CD4-positive, alpha-beta T cell (primary cell): ENCODE data around the gene IGFBP1. TPM values are rescaled to one million over a fixed set of nuclear protein-coding genes. Genes with fewer than 3 reads are reported as not detected.
"Not testable (repeated sequence)": the region's sequence is repeated elsewhere in the genome, so short reads cannot be mapped to it uniquely, and the experiment has no call there.

Experiments used
- ATAC-seq: fragments of 200-7000 bp; cut with Tn5 transposase; one replicate; pipeline ENCODE4 v1.10.0; 2022; ENCODE audit warnings: mild to moderate bottlenecking; ENCODE audit not compliant: poor library complexity
- CTCF ChIA-PET: fragments of 350-600 bp; sonication (Branson Sonifier 250); formaldehyde crosslinking; loops from one replicate; lab custom pipeline; 2021; ENCODE audit warnings: antibody characterized with exemption, inconsistent platforms; lab: Charles Lee
- POLR2A ChIA-PET: fragments of 350-600 bp; sonication (Branson Sonifier 250); formaldehyde crosslinking; loops from one replicate; lab custom pipeline; 2021; ENCODE audit warnings: antibody characterized with exemption, inconsistent platforms; lab: Charles Lee
- DNase-seq, 14 experiments: peaks; one replicate each; pipeline ENCODE4 v3.0.0-alpha.2; 2013 to 2020; ENCODE audit warnings: mixed read lengths in 2 of 14
- H3K27ac ChIP-seq, 2 donors: one replicate each; pipeline versions ENCODE4 v1.5.1 to v1.7.0; 2013; ENCODE audit warnings: low read length in 2 of 2, low read depth in 1 of 2, mild to moderate bottlenecking in 1 of 2
- H3K27me3 ChIP-seq, 2 experiments: 1 replicate in 1 of 2; 2 replicates in 1 of 2; pipeline versions ENCODE4 v1.6.1 to v1.7.0; 2013; ENCODE audit warnings: low read length in 2 of 2, control low read depth in 1 of 2, mild to moderate bottlenecking in 1 of 2, moderate library complexity in 1 of 2; ENCODE audit not compliant: insufficient read depth in 2 of 2, control insufficient read depth in 1 of 2
- H3K36me3 ChIP-seq: one replicate; pipeline ENCODE4 v1.6.1; 2013; ENCODE audit warnings: low read length, control low read depth; ENCODE audit not compliant: insufficient read depth
- H3K4me1 ChIP-seq: one replicate; pipeline ENCODE4 v1.6.1; 2013; ENCODE audit warnings: low read length, control low read depth; ENCODE audit not compliant: insufficient read depth
- H3K4me3 ChIP-seq: one replicate; pipeline ENCODE4 v1.5.1; 2013; ENCODE audit warnings: mild to moderate bottlenecking, low read length, moderate library complexity
- H3K9me3 ChIP-seq, 2 experiments: 1 replicate in 1 of 2; 2 replicates in 1 of 2; pipeline versions ENCODE4 v1.6.1 to v1.7.0; 2013; ENCODE audit warnings: low read length in 2 of 2, mild to moderate bottlenecking in 2 of 2, control low read depth in 1 of 2, moderate library complexity in 1 of 2; ENCODE audit not compliant: control insufficient read depth in 1 of 2, insufficient read depth in 1 of 2
- H3K27ac Mint-ChIP-seq: one replicate; pipeline ENCODE4 v1.8.0; 2020; ENCODE audit warnings: mixed read lengths
- H3K27me3 Mint-ChIP-seq: one replicate; pipeline ENCODE4 v1.8.0; 2021; ENCODE audit warnings: mixed read lengths
- H3K36me3 Mint-ChIP-seq: one replicate; pipeline ENCODE4 v1.8.0; 2021; ENCODE audit warnings: low read depth, mixed read lengths
- H3K4me1 Mint-ChIP-seq: one replicate; pipeline ENCODE4 v1.8.0; 2021; ENCODE audit warnings: low read depth, mixed read lengths
- H3K4me3 Mint-ChIP-seq: one replicate; pipeline ENCODE4 v1.8.0; 2020; ENCODE audit warnings: mild to moderate bottlenecking, mixed read lengths
- H3K9me3 Mint-ChIP-seq: one replicate; pipeline ENCODE4 v1.8.0; 2020; ENCODE audit warnings: mixed read lengths
- CTCF ChIP-seq: fragments of 200-600 bp; IDR thresholded peaks from one replicate; pipeline ENCODE4 v1.8.0; 2022; ENCODE audit warnings: antibody characterized with exemption, mild to moderate bottlenecking
- intact Hi-C, 2 experiments: fragments of 100-400 bp; cut with DNase I in 1 of 2; cut with micrococcal nuclease in 1 of 2; formaldehyde crosslinking; loops; one replicate each; pipeline versions ENCODE4 v1.15.1 to v1.9.0; 2023 to 2025; cut with DNase I, micrococcal nuclease
- total RNA-seq, 174 experiments: library from RNA in 2 of 174; stranded (reverse) in 2 of 174; gene quantifications; one replicate each; pipeline ENCODE4 v1.2.3 and lab custom pipeline; 2021 to 2026

The IGFBP1 gene
- total RNA-seq, 2 experiments from 2014 or later: not detected

GRCh38 chr7:45853491-45853890 is 34.8 kb upstream of the IGFBP1 start:
- H3K4me3 ChIP-seq, POLR2A ChIA-PET, H3K27ac ChIP-seq, H3K36me3 ChIP-seq, H3K27ac Mint-ChIP-seq, H3K9me3 Mint-ChIP-seq, DNase-seq, ATAC-seq, H3K9me3 ChIP-seq, H3K36me3 Mint-ChIP-seq, H3K4me1 ChIP-seq, H3K27me3 ChIP-seq, intact Hi-C loops, H3K4me1 Mint-ChIP-seq, H3K4me3 Mint-ChIP-seq, CTCF ChIA-PET: not testable (repeated sequence)
- H3K27me3 Mint-ChIP-seq: peaks cover 15% of the 10 kb centered on the region

- H3K4me1 Mint-ChIP-seq, H3K4me3 ChIP-seq, H3K27me3 ChIP-seq, H3K27ac Mint-ChIP-seq, H3K9me3 Mint-ChIP-seq, H3K4me1 ChIP-seq, POLR2A ChIA-PET, H3K27ac ChIP-seq, ATAC-seq, intact Hi-C loops, H3K9me3 ChIP-seq, H3K36me3 ChIP-seq, CTCF ChIA-PET, H3K4me3 Mint-ChIP-seq, DNase-seq, H3K36me3 Mint-ChIP-seq: not testable (repeated sequence)
- peaks cover 20% of the 10 kb centered on the region for H3K27me3 Mint-ChIP-seq
Observed at GRCh38 chr7:45855680-45856079, 32.6 kb upstream of the IGFBP1 start.

- H3K4me3 Mint-ChIP-seq, H3K27ac ChIP-seq, H3K27me3 ChIP-seq, DNase-seq, H3K9me3 ChIP-seq, POLR2A ChIA-PET, intact Hi-C loops, H3K4me1 ChIP-seq, H3K4me3 ChIP-seq, H3K4me1 Mint-ChIP-seq, ATAC-seq, H3K36me3 Mint-ChIP-seq, H3K27ac Mint-ChIP-seq, H3K9me3 Mint-ChIP-seq, CTCF ChIA-PET, H3K36me3 ChIP-seq: not testable (repeated sequence)
- H3K27me3 Mint-ChIP-seq: peaks cover 20% of the 10 kb centered on the region
Observed at GRCh38 chr7:45856888-45857287, 31.4 kb upstream of the IGFBP1 start.

- Histone ChIP-seq H3K36me3 (no peaks in the 10 kb centered on the region), H3K27ac (no peak overlapping the region), H3K27me3 (peaks cover 7 to 13% of the 10 kb centered on the region in 2 experiments), H3K4me3 (no peak overlapping the region), H3K9me3 (peaks cover 0 to 7% of the 10 kb centered on the region in 2 experiments), H3K4me1 (no peaks in the 10 kb centered on the region)
- DNase-seq (no peak), ATAC-seq (no peak)
- H3K36me3 Mint-ChIP-seq: no peaks in the 10 kb centered on the region
- ChIA-PET POLR2A (no interaction called here), CTCF (no interaction called here)
- H3K4me1 Mint-ChIP-seq: no peaks in the 10 kb centered on the region
- H3K27ac Mint-ChIP-seq: no peak overlapping the region
- intact Hi-C loops: no loop called here
- TF ChIP-seq CTCF: no peak
- no peaks in the 10 kb centered on the region for H3K9me3 Mint-ChIP-seq
- peaks cover 24% of the 10 kb centered on the region for H3K27me3 Mint-ChIP-seq
- no peak overlapping the region for H3K4me3 Mint-ChIP-seq
Observed at GRCh38 chr7:45863715-45864114, 24.6 kb upstream of the IGFBP1 start.
